Stimulated activated CD4-positive, alpha-beta T cell treated with anti-CD3 and anti-CD28 coated beads, Interleukin-1b, Interleukin-23, amount 100 ng/mL, for 24 hours (primary cell): ENCODE measurements around the gene GASK1B.

ENCODE experiments used
- DNase-seq, 4 experiments: peaks; one replicate each; pipeline ENCODE4 v3.0.0-alpha.2; 2020; ENCODE audit warnings: low read depth in 4 of 4, low spot score in 1 of 4

The GASK1B gene

GRCh38 chr4:158189422-158189821 is 16.6 kb upstream of the GASK1B start:
- DNase-seq: no peak

- DNase-seq: no peak
These were observed 14.0 kb upstream of the GASK1B start for GRCh38 chr4:158186815-158187214.

GRCh38 chr4:158182736-158183135 is 9.9 kb upstream of the GASK1B start:
- DNase-seq: no peak

- DNase-seq: no peak
These were observed 9.1 kb upstream of the GASK1B start for GRCh38 chr4:158181906-158182305.

- no peak for DNase-seq
These were observed 6.6 kb upstream of the GASK1B start for GRCh38 chr4:158179465-158179864.

GRCh38 chr4:158176776-158177175 is 4.0 kb upstream of the GASK1B start:
- DNase-seq: no peak

- DNase-seq: no peak
These were observed 3.3 kb upstream of the GASK1B start for GRCh38 chr4:158176108-158176507.

- DNase-seq: peak in 1 of 4 experiments; percentile 13
These were observed 1.9 kb downstream of the GASK1B start for GRCh38 chr4:158170691-158171561.

- DNase-seq: no peak
These were observed 2.7 kb downstream of the GASK1B start for GRCh38 chr4:158169931-158170690.

- DNase-seq: no peak
These were observed 3.3 kb downstream of the GASK1B start for GRCh38 chr4:158169506-158169905.

- DNase-seq: no peak
These were observed 4.2 kb downstream of the GASK1B start for GRCh38 chr4:158168606-158169005.

GRCh38 chr4:158166701-158167100 is 6.1 kb downstream of the GASK1B start:
- no peak for DNase-seq

- no peak for DNase-seq
These were observed 8.0 kb downstream of the GASK1B start for GRCh38 chr4:158164768-158165213.

- no peak for DNase-seq
These were observed 8.7 kb downstream of the GASK1B start for GRCh38 chr4:158163941-158164767.

- DNase-seq: no peak
These were observed 10.2 kb downstream of the GASK1B start for GRCh38 chr4:158162631-158163030.

- no peak for DNase-seq
These were observed 11.1 kb downstream of the GASK1B start for GRCh38 chr4:158161551-158162354.

GRCh38 chr4:158159718-158160094 is 13.1 kb downstream of the GASK1B start:
- no peak for DNase-seq

- DNase-seq: no peak
These were observed 13.6 kb downstream of the GASK1B start for GRCh38 chr4:158159054-158159717.

- no peak for DNase-seq
These were observed 15.4 kb downstream of the GASK1B start for GRCh38 chr4:158157412-158157811.
